ENCODE results near the gene CYP2C18. TPM values are rescaled to one million over a fixed set of nuclear protein-coding genes. Genes with fewer than 3 reads are reported as not detected.
"Not testable (repeated sequence)": the region's sequence is repeated elsewhere in the genome, so short reads cannot be mapped to it uniquely, and the experiment has no call there.

Gene CYP2C18
- total RNA-seq, 1 donor from 2014 or later: 1.1 TPM

- Histone ChIP-seq H3K27me3 (ENCODE audit: control insufficient read depth, insufficient read depth, low read length) (no peaks in the 10 kb centered on the region), H3K4me3 (ENCODE audit: low read depth, low read length) (no peak overlapping the region), H3K36me3 (ENCODE audit: control insufficient read depth, insufficient read depth, low read length) (no peaks in the 10 kb centered on the region)
- peak; percentile 8 for DNase-seq (ENCODE audit: low read depth)
- peak; percentile 44 for TF ChIP-seq CTCF (IDR thresholded peaks at IDR 0.05; ENCODE audit: insufficient read depth, low read length, severe bottlenecking)
- no peak for FAIRE-seq
Measured at GRCh38 chr10:94677691-94678090, 5.8 kb upstream of the CYP2C18 start.

DNA sequence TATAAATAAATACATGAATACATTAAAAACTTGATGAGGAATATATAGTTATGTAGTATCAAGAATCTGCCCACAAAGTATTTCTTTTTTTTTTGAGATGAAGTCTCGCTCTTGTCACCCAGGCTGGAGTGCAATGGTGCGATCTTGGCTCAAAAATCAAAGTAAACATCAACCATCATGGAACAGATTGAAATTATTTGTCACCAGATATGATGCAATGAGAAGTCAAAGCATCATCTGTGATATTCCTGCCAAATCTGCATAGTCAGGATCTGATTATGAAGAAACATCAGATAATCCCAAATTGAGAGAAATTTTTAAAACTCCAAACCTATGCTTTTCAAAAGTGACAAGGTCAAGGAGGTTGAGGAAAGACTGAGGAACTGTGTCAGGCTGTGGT is 5.1 kb upstream of the CYP2C18 start:
- no peak overlapping the region for H3K4me3 ChIP-seq (ENCODE audit: low read depth, low read length)
- no peak for FAIRE-seq

GRCh38 chr10:94680544-94680943 is 3.0 kb upstream of the CYP2C18 start:
- DNase-seq (ENCODE audit: low read depth): peak; percentile 92
- Histone ChIP-seq H3K27me3 (ENCODE audit: control insufficient read depth, insufficient read depth, low read length) (no peaks in the 10 kb centered on the region), H3K36me3 (ENCODE audit: control insufficient read depth, insufficient read depth, low read length) (no peaks in the 10 kb centered on the region), H3K4me3 (ENCODE audit: low read depth, low read length) (no peak overlapping the region)
- FAIRE-seq: no peak
- no peak for TF ChIP-seq CTCF (IDR thresholded peaks at IDR 0.05; ENCODE audit: insufficient read depth, low read length, severe bottlenecking)

More for the DNA sequence above, 5.1 kb upstream of the CYP2C18 start:
- H3K36me3 ChIP-seq (ENCODE audit: control insufficient read depth, insufficient read depth, low read length): no peaks in the 10 kb centered on the region
- TF ChIP-seq CTCF (IDR thresholded peaks at IDR 0.05; ENCODE audit: insufficient read depth, low read length, severe bottlenecking): no peak
- DNase-seq (ENCODE audit: low read depth): no peak
- H3K27me3 ChIP-seq (ENCODE audit: control insufficient read depth, insufficient read depth, low read length): no peaks in the 10 kb centered on the region

DNA sequence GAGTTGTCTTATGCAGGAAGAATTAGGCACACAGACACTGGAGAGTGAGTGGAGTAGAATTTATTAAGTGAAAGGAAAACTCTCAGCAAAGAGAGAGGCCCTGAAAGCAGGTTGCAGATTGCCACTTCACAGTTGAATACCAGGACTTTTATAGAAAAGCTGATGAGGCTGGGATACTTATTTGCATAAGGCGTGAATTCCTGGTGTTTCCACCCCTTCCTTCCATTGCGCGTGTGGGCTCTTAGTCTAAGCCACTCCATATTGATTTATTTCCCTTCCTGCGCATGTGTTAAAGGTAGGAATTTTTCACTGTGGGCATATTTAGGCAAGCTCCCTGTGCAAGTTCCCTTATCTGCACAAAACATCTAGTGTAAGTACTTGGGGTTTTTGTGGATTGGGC is 893 bp upstream of the CYP2C18 start:
- H3K27me3 ChIP-seq (ENCODE audit: control insufficient read depth, insufficient read depth, low read length); DNase-seq (ENCODE audit: low read depth); H3K36me3 ChIP-seq (ENCODE audit: control insufficient read depth, insufficient read depth, low read length); H3K4me3 ChIP-seq (ENCODE audit: low read depth, low read length); FAIRE-seq: not testable (repeated sequence)

GRCh38 chr10:94687625-94688248 is 4.2 kb downstream of the CYP2C18 start:
- DNase-seq (ENCODE audit: low read depth) (no peak), FAIRE-seq (peak; percentile 94)
- no peak for TF ChIP-seq CTCF (IDR thresholded peaks at IDR 0.05; ENCODE audit: insufficient read depth, low read length, severe bottlenecking)
- H3K4me3 ChIP-seq (ENCODE audit: low read depth, low read length): no peak overlapping the region
- H3K36me3 ChIP-seq (ENCODE audit: control insufficient read depth, insufficient read depth, low read length): no peaks in the 10 kb centered on the region
- no peaks in the 10 kb centered on the region for H3K27me3 ChIP-seq (ENCODE audit: control insufficient read depth, insufficient read depth, low read length)

- FAIRE-seq (no peak), DNase-seq (ENCODE audit: low read depth) (no peak)
- H3K4me3 ChIP-seq (ENCODE audit: low read depth, low read length): no peak overlapping the region
- no peaks in the 10 kb centered on the region for H3K36me3 ChIP-seq (ENCODE audit: control insufficient read depth, insufficient read depth, low read length)
- TF ChIP-seq CTCF (IDR thresholded peaks at IDR 0.05; ENCODE audit: insufficient read depth, low read length, severe bottlenecking): no peak
- H3K27me3 ChIP-seq (ENCODE audit: control insufficient read depth, insufficient read depth, low read length): no peaks in the 10 kb centered on the region
Measured at GRCh38 chr10:94706089-94706488, 22.6 kb downstream of the CYP2C18 start.
